ENCODE data around the gene DMRTB1. TPM values are rescaled to one million over a fixed set of nuclear protein-coding genes. Genes with fewer than 3 reads are reported as not detected.

Gene DMRTB1
- total RNA-seq, 2 donors from 2014 or later = not detected

GRCh38 chr1:53482441-53483153 is 23.4 kb downstream of the DMRTB1 start:
- Mint-ChIP-seq H3K36me3 (ENCODE audit: low read depth) (no peaks in the 10 kb centered on the region), H3K4me3 (no peak overlapping the region), H3K9me3 (no peaks in the 10 kb centered on the region), H3K27me3 (peaks cover 20% of the 10 kb centered on the region), H3K4me1 (no peaks in the 10 kb centered on the region), H3K27ac (no peak overlapping the region)
- ATAC-seq (replicated peaks) = no peak

GRCh38 chr1:53483170-53483569 is 24.0 kb downstream of the DMRTB1 start:
- peaks cover 22% of the 10 kb centered on the region for H3K27me3 Mint-ChIP-seq
- ATAC-seq (replicated peaks) = no peak
- no peaks in the 10 kb centered on the region for H3K36me3 Mint-ChIP-seq (ENCODE audit: low read depth)
- no peak overlapping the region for H3K27ac Mint-ChIP-seq
- H3K4me1 Mint-ChIP-seq = no peaks in the 10 kb centered on the region
- no peak overlapping the region for H3K4me3 Mint-ChIP-seq
- no peaks in the 10 kb centered on the region for H3K9me3 Mint-ChIP-seq

GRCh38 chr1:53483656-53484055 is 24.5 kb downstream of the DMRTB1 start:
- Mint-ChIP-seq H3K27me3 (peaks cover 25% of the 10 kb centered on the region), H3K27ac (no peak overlapping the region), H3K4me1 (no peaks in the 10 kb centered on the region), H3K36me3 (ENCODE audit: low read depth) (no peaks in the 10 kb centered on the region), H3K9me3 (no peaks in the 10 kb centered on the region), H3K4me3 (no peak overlapping the region)
- no peak for ATAC-seq (replicated peaks)

- H3K4me3 Mint-ChIP-seq = no peak overlapping the region
- no peaks in the 10 kb centered on the region for H3K9me3 Mint-ChIP-seq
- H3K27ac Mint-ChIP-seq = no peak overlapping the region
- no peaks in the 10 kb centered on the region for H3K4me1 Mint-ChIP-seq
- peaks cover 29% of the 10 kb centered on the region for H3K27me3 Mint-ChIP-seq
- no peak for ATAC-seq (replicated peaks)
- no peaks in the 10 kb centered on the region for H3K36me3 Mint-ChIP-seq (ENCODE audit: low read depth)
Observed at GRCh38 chr1:53484705-53485477, 25.7 kb downstream of the DMRTB1 start.

GRCh38 chr1:53485478-53486394 is 26.5 kb downstream of the DMRTB1 start:
- H3K4me3 Mint-ChIP-seq = no peak overlapping the region
- no peaks in the 10 kb centered on the region for H3K9me3 Mint-ChIP-seq
- no peak overlapping the region for H3K27ac Mint-ChIP-seq
- no peaks in the 10 kb centered on the region for H3K36me3 Mint-ChIP-seq (ENCODE audit: low read depth)
- ATAC-seq (replicated peaks) = peak; percentile 84
- H3K27me3 Mint-ChIP-seq = peaks cover 32% of the 10 kb centered on the region
- no peaks in the 10 kb centered on the region for H3K4me1 Mint-ChIP-seq

GRCh38 chr1:53486395-53487026 is 27.3 kb downstream of the DMRTB1 start:
- no peak for ATAC-seq (replicated peaks)
- Mint-ChIP-seq H3K4me1 (no peaks in the 10 kb centered on the region), H3K9me3 (no peaks in the 10 kb centered on the region), H3K36me3 (ENCODE audit: low read depth) (no peaks in the 10 kb centered on the region), H3K27me3 (peaks cover 35% of the 10 kb centered on the region), H3K27ac (no peak overlapping the region), H3K4me3 (no peak overlapping the region)

- H3K4me3 Mint-ChIP-seq = no peak overlapping the region
Observed at GRCh38 chr1:53490351-53490750, 31.2 kb downstream of the DMRTB1 start.

GRCh38 chr1:53495633-53496345 is 36.6 kb downstream of the DMRTB1 start:
- no peak overlapping the region for H3K4me3 Mint-ChIP-seq
- H3K9me3 Mint-ChIP-seq = no peaks in the 10 kb centered on the region
- no peak for ATAC-seq (replicated peaks)
- H3K36me3 Mint-ChIP-seq (ENCODE audit: low read depth) = no peaks in the 10 kb centered on the region
- no peaks in the 10 kb centered on the region for H3K4me1 Mint-ChIP-seq
- peaks cover 6% of the 10 kb centered on the region for H3K27me3 Mint-ChIP-seq
- H3K27ac Mint-ChIP-seq = no peak overlapping the region

More at GRCh38 chr1:53490351-53490750, 31.2 kb downstream of the DMRTB1 start:
- no peak for ATAC-seq (replicated peaks)
- Mint-ChIP-seq H3K36me3 (ENCODE audit: low read depth) (no peaks in the 10 kb centered on the region), H3K4me1 (no peaks in the 10 kb centered on the region), H3K9me3 (no peaks in the 10 kb centered on the region), H3K27ac (no peak overlapping the region), H3K27me3 (peaks cover 27% of the 10 kb centered on the region)

GRCh38 chr1:53498555-53499131 is 39.4 kb downstream of the DMRTB1 start:
- ATAC-seq (replicated peaks) = no peak
- Mint-ChIP-seq H3K9me3 (no peaks in the 10 kb centered on the region), H3K4me3 (no peak overlapping the region), H3K36me3 (ENCODE audit: low read depth) (no peaks in the 10 kb centered on the region), H3K4me1 (no peaks in the 10 kb centered on the region), H3K27me3 (peaks cover 3% of the 10 kb centered on the region), H3K27ac (no peak overlapping the region)

GRCh38 chr1:53499257-53500203 is 40.3 kb downstream of the DMRTB1 start:
- no peaks in the 10 kb centered on the region for H3K4me1 Mint-ChIP-seq
- H3K36me3 Mint-ChIP-seq (ENCODE audit: low read depth) = no peaks in the 10 kb centered on the region
- no peak for ATAC-seq (replicated peaks)
- peaks cover 3% of the 10 kb centered on the region for H3K27me3 Mint-ChIP-seq
- no peak overlapping the region for H3K4me3 Mint-ChIP-seq
- no peak overlapping the region for H3K27ac Mint-ChIP-seq
- H3K9me3 Mint-ChIP-seq = no peaks in the 10 kb centered on the region

- no peaks in the 10 kb centered on the region for H3K36me3 Mint-ChIP-seq (ENCODE audit: low read depth)
- H3K4me3 Mint-ChIP-seq = no peak overlapping the region
- no peaks in the 10 kb centered on the region for H3K4me1 Mint-ChIP-seq
- no peaks in the 10 kb centered on the region for H3K27me3 Mint-ChIP-seq
- no peaks in the 10 kb centered on the region for H3K9me3 Mint-ChIP-seq
- no peak for ATAC-seq (replicated peaks)
- H3K27ac Mint-ChIP-seq = no peak overlapping the region
Observed at GRCh38 chr1:53500204-53501064, 41.2 kb downstream of the DMRTB1 start.
